Jurkat, Clone E6-1 (cell line): Measurements from ENCODE around the gene ASIP.
"Not testable (repeated sequence)": the region's sequence is repeated elsewhere in the genome, so short reads cannot be mapped to it uniquely, and the experiment has no call there.

Experiments used
- DNase-seq: peaks from one replicate; pipeline ENCODE4 v3.0.0-alpha.2; 2011; ENCODE audit warnings: low read depth, low spot score
- H3K4me3 ChIP-seq: 2 replicates; pipeline ENCODE4 v1.5.1; 2011; ENCODE audit warnings: mild to moderate bottlenecking, low read length, control low read depth, moderate library complexity

Gene ASIP

DNA sequence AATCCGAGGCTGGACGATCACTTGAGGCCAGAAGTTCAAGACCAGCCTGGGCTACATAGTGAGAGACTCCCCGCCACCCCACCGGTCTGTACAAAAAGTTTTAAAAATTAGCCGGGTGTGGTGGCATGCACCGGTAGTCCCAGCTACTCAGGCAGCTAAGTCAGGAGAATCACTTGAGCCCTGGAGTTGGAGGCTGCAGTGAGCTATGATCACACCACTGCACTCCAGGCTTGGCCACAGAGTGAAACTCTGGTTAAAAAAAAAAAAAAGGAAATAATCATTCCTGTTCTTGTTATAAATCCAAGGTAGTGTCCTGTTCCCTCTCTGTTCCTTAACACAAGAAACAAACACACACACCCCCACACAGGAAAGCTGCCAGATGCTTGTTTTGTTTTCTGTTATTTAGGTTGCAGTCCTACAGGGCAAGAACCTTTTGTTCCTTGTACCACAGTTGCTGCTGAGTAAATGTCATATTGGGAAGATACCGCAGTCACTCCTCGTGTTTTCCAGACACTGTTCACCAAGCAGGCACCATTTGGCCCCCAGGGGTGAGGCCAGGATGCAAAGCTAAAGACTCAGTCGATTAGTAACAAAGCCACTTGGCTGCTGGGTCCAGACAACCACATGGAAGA is 28.9 kb downstream of the ASIP start:
- H3K4me3 ChIP-seq: no peak overlapping the region
- no peak for DNase-seq

DNA sequence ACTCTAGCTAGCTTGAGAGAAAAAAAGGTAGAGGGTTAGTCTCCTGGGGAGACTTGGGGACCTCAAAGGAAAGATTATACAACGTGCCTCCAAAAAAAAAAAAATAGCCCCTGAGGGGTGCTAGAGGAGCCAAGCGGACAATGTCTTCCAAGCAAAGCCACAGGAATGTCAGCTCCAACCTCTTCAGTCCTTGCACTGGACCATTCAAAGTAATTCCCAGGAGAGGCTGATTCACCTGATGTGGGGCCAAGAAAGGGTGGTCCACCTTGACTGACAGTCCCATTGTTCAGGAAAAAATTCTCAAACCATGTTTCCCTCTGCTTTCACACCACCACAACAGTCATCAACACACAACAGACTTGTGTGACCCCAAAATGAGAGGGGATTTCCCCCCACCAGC is 30.7 kb downstream of the ASIP start:
- DNase-seq: no peak
- H3K4me3 ChIP-seq: no peak overlapping the region

DNA sequence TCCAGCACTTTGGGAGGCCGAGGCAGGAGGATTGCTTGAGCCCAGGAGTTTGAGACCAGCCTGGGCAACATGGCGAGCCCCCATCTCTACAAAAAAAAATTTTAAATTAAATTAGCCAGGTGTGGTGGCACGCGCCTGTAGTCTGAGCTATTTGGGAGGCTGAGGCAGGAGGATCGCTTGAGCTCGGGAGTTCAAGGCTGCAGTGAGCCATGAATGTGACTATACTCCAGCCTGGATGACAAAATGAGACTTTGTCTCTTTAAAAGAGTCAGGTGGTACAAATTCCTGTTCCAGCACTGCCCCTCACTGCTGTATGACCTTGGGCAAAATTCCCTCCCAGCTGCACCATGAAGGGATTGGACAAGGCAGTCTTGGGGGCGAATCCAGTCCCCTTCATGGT is 33.5 kb downstream of the ASIP start:
- DNase-seq: no peak
- no peak overlapping the region for H3K4me3 ChIP-seq

- no peak for DNase-seq
Measured at GRCh38 chr20:34281177-34281576, 40.0 kb downstream of the ASIP start.

DNA sequence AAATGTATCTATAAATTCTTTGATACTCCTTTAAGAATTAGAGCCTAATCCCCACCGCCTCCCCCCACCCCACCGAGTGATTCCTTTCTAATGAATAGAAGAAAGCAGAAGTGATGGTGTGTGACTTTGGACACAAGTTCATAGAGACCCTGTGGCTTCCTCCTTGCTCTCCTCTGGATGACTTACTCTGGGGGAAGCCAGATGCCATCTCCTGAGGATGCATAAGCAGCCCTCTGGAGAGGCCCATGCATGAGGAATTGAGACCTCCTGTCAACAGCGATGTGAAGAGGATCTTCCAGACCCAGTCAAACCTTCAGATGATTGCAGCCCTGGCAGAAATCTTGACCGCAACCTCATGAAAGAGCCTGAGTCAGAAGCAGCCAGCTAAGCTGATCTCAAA is 40.8 kb downstream of the ASIP start:
- H3K4me3 ChIP-seq: no peak overlapping the region
- DNase-seq: no peak

More at GRCh38 chr20:34281177-34281576, 40.0 kb downstream of the ASIP start:
- no peak overlapping the region for H3K4me3 ChIP-seq

- DNase-seq: no peak
- no peak overlapping the region for H3K4me3 ChIP-seq
Measured at GRCh38 chr20:34283844-34284243, 42.6 kb downstream of the ASIP start.

DNA sequence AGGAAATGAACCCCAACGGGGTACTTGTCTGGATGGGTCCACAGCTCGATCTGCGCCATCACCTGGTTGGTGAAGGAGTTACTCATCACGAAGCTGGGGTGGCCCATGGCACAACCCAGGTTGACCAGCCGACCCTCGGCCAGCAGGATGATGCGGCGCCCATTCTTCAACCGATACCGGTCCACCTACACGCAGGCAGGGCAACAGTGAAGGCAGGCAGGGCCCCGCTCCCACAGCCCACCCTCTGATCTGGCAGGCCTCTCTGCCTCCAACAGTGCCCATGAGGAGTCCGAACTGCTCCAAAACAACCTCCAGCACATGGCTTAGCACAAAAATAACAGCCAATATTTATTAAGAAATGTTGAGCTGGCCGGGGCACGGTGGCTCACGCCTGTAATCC is 44.2 kb downstream of the ASIP start:
- H3K4me3 ChIP-seq: no peak overlapping the region
- no peak for DNase-seq

DNA sequence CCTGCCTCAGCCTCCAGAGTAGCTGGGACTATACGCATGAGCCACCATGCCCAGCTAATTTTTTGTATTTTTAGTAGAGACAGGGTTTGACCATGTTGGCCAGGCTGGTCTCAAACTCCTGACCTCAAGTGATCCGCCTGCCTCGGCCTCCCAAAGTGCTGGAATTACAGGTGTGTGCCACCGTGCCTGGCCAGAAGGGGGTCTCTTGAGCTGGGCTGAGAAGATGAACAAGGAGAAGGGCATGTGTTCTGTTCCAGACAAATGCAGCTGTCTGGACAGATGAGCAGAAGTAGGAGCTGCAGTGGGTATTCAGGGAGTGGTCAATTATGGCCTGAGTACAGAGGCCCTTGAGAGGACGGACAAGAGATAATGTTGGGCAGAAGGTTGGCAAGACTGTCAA is 46.3 kb downstream of the ASIP start:
- DNase-seq, H3K4me3 ChIP-seq: not testable (repeated sequence)

GRCh38 chr20:34290471-34290870 is 49.2 kb downstream of the ASIP start:
- no peak for DNase-seq
- no peak overlapping the region for H3K4me3 ChIP-seq

DNA sequence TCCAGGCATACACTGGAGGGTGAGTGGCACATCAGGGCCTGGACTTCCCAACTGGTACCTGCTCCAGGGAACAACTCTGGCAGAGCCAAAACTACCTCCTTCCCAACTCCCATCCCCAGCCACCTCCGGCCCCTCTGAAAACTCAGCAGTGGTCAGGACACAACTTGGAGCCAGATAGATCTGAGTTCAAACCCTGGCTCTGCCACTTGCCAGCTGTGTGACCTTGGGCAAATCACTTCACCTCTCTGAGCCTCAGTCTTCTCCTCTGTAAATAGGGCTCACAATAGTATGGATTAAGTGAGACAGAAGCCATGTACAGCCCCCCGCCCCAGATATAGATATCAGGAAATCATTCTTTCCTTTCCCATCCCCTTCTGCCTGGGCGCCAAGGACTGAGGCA is 51.3 kb downstream of the ASIP start:
- DNase-seq: no peak
- H3K4me3 ChIP-seq: no peak overlapping the region

- no peak overlapping the region for H3K4me3 ChIP-seq
- DNase-seq: no peak
Measured at GRCh38 chr20:34293119-34293518, 51.9 kb downstream of the ASIP start.

DNA sequence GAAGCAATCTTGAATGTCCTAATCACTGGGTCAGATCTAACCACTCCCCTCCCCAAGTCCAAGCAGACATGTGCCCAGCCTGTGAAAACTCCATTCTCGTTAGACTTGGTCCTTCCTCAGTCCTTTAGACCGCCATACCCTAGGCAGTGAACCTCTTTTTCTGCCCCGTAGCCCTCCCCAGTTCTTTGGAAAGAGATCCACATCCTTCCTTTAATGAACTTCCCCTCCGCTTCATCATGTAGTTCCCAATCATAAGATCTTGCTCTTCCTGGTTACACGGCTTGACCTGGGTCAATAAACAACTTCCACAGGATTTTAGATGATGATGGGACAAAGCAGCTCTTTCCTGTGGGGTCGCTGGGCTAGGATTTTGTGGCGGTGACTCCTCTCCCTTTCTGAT is 52.4 kb downstream of the ASIP start:
- no peak overlapping the region for H3K4me3 ChIP-seq
- DNase-seq: no peak

DNA sequence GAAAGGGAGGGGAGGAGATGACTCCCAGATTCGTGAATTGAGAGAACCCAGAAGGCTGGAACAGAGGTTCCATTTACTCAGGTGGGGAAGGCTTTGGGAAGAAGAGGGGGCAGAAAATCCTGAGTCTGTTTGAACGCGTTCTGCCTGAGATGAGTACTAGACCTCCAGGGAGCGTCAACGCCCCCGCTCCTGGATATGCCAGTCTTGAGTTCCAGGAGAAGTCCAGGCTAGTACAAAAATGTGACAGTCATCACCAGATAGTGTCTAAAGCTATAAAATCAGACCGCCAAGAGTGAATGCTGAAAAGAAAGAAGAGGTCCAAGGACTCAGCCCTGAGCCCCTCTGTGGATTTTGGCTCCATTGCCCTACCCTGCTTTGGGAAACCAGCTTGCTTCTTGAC is 53.3 kb downstream of the ASIP start:
- no peak for DNase-seq
- H3K4me3 ChIP-seq: no peak overlapping the region

- no peak for DNase-seq
- H3K4me3 ChIP-seq: no peak overlapping the region
Measured at GRCh38 chr20:34295284-34295683, 54.1 kb downstream of the ASIP start.

DNA sequence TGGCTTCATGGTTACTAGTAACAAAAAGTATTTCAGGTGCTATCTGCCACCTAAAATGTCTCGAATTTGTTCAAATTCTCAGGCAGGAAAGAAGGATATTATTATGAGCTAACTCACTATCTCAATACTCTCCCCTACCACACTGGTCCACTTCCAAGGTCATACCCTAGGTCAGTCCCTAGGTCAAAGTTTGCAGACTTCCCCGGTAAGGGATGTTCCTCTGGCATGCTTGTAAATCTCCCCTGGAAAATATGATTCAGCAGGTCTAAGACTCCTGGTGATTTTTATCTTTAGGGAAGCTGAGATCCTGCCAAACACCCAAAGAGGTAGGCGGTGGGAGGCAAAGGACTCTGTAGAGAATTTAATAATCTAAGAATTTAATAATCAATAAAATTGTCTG is 55.2 kb downstream of the ASIP start:
- no peak for DNase-seq
- no peak overlapping the region for H3K4me3 ChIP-seq

DNA sequence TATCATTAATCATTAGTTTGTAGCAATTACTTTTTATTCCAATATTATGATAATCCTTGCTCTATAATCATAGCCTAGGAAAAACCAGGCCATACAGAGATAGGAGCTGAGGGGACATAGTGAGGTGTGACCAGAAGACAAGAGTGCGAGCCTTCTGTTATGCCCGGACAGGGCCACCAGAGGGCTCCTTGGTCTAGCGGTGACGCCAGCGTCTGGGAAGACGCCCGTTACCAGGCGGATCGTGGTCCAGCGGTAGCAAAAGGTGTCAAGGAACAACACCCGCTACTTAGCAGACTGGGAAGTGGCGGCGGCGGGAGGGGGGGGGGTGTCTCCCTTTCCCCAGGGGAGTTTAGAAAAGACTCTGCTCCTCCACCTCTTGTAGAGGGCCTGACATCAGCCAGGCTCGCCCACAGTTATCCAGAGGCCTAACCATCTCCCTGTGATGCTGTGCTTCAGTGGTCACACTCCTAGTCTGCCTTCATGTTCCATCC is 57.1 kb downstream of the ASIP start:
- H3K4me3 ChIP-seq, DNase-seq: not testable (repeated sequence)

DNA sequence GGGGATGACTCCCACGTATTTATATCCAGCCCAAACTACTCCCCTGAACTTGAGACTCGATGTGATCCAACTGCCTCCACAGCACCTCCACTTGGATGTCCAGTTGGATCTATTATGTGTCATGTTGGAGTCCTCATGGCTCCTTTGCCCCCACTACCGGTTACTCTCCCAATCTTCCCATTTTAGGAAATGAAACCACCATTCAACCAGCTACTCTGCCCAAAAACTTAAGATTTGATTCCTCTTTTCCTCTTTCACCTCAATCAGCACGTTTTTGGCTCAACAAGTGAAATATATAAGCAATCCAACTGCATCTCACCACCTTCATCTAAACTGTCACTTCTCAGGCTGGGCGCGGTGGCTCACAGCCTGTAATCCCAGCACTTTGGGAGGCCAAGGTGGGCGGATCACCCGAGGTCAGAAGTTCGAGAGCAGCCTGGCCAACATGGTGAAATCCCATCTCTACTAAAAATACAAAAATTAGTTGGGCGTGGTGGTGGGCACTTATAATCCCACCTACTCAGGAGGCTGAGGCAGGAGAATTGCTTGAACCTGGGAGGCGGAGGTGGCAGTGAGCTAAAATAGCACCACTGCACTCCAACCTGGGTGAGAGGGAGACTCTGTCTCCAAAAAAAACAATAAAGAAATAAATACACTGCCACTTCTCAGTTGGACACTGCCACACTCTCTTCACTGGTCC is 58.5 kb downstream of the ASIP start:
- DNase-seq: no peak
- H3K4me3 ChIP-seq: no peak overlapping the region

DNA sequence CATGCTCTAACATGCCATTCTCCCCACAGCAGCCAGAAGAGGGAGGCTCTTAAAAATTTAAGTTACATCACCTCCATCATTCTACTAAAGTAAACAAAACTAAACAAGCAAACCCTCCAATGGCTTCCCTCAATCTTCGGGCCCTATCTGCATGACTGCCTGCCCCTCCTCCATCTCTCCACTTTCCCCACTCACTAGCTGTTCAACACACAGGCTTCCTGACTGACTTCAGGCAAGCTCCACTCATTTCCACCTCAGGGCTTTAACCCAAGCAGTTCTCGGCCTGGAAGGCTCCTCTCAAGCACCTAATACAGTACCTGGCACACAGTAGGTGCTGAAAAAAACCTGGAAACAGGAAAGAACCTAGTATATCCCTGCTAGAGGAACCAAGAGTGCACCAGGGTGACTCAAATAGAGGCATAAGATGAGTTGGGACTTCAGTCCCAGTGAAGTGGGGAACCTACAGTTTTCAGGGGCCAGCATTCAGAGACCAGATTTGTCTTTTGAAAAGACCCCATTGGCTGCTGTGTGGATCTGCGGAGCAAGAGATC is 59.1 kb downstream of the ASIP start:
- no peak for DNase-seq
- no peak overlapping the region for H3K4me3 ChIP-seq

DNA sequence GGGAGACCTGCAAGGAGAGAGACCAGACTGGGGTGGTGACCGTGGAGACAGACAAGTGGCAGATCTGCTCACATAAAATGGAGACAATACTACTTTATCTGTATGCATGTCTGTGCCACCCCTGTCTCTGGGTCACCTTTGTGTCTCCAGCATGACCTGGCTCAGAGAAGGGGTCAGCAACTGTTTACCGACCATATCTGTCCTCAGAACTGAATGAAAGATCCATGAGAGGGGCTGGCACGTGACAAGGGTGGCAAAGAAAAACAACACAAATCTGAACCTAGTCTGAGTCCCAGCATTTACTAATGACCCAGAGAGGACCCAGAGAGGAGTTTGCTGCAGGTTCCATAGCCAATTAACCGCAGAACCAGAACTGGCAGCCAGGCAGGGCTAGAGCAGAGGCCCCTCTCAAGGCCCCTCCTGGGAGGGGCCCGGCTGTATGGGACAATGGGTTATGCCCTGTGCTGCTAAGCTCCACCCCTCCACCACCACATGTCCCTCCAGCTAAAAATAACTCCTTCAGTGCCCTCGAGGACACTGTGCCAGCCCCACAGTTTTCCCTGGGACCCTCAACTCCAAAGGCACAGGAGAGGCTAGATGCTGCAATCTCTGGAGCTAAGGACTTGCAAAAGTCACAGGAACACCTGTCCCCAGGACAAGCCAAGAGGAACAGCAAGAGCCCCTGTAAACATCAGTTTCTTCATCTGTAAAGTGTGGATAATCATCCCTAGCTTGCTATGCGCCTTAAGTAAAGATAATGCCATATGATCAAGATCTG is 59.8 kb downstream of the ASIP start:
- DNase-seq: no peak
- H3K4me3 ChIP-seq: peak overlapping the region; percentile 90; the same call in 1 of the 2 replicates
